HFF-Myc (cell line): Measurements from ENCODE around the gene GNA12.

Experiments
- DNase-seq: peaks from one replicate; pipeline ENCODE4 v3.0.0-alpha.2; 2011; ENCODE audit warnings: low read depth; ENCODE audit errors: extremely low read depth
- H3K4me3 ChIP-seq: replicated peaks from 2 replicates; pipeline ENCODE4 v1.5.1; 2011; ENCODE audit warnings: low read depth, mild to moderate bottlenecking, control low read depth, low read length
- TF ChIP-seq, protein P1 (sequence below): IDR thresholded peaks from 2 replicates; pipeline ENCODE4 v1.5.1; 2012; ENCODE audit warnings: mild to moderate bottlenecking, low read depth, low read length, control low read depth; ENCODE audit errors: missing control alignments

The GNA12 gene

DNA sequence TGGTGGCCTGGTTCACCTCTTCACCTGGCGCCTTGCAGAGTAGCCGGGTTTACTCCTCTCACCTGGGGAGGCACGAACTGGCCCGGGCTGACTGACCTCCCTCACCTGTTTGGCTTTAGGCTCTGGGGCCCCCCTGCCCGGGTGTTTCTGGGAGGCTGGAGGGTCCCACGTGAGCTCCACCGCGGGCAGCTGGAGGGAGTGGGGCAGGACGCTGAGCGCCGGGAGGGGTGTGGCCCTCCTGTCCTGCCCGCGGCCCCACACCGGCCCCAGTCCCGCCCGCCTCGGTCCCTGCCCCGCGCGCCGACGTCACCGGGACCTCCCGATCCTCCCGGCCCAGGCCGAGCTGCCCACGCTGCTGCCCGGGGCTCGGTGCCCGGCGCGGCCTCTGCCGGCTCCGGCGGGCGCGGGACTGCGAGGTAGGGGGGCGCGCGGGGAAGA lies 156.2 kb downstream of the GNA12 start, which contains the start of gene AMZ1:
AMZ1 (plus strand) TSS at position 322 of the 438 bp plus-strand sequence. CDS start 12,250 bp downstream, outside the sequence.
- H3K4me3 ChIP-seq = peak within 1 kb of the TSS; percentile 17; the same call in 1 of the 2 replicates
- TF ChIP-seq, protein P1, sequence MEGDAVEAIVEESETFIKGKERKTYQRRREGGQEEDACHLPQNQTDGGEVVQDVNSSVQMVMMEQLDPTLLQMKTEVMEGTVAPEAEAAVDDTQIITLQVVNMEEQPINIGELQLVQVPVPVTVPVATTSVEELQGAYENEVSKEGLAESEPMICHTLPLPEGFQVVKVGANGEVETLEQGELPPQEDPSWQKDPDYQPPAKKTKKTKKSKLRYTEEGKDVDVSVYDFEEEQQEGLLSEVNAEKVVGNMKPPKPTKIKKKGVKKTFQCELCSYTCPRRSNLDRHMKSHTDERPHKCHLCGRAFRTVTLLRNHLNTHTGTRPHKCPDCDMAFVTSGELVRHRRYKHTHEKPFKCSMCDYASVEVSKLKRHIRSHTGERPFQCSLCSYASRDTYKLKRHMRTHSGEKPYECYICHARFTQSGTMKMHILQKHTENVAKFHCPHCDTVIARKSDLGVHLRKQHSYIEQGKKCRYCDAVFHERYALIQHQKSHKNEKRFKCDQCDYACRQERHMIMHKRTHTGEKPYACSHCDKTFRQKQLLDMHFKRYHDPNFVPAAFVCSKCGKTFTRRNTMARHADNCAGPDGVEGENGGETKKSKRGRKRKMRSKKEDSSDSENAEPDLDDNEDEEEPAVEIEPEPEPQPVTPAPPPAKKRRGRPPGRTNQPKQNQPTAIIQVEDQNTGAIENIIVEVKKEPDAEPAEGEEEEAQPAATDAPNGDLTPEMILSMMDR = no peak

DNA sequence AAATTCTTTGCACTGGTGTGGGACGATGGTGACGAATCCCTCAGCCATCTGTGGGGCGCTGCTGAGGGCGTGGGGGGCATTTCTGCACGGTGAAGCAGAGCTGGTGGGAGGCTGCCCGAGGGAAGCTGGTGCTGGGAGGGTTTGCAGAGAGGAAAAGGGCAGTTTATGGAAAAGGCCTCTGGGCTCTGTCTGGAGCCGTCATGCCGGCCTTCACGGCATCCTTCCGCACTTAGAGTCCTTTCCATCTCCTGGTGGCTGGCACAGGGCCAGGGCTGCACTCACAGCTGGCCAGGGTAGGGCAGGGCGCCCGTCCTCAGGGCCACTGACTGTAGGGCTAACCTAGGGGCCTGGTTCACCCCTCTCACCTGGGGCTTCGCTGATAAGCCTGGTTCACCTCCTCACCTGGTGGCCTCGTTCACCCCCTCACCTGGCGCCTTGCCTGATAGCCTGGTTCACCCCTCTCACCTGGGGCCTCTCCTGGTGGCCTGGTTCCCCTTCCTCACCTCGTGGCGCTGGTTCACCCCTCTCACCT lies 156.7 kb downstream of the GNA12 start:
- TF ChIP-seq, protein P1 = no peak
- DNase-seq = no peak
- peak overlapping the region; percentile 17; the same call in 1 of the 2 replicates for H3K4me3 ChIP-seq

More for the DNA sequence above, 156.2 kb downstream of the GNA12 start, which contains the start of gene AMZ1:
- DNase-seq = no peak

DNA sequence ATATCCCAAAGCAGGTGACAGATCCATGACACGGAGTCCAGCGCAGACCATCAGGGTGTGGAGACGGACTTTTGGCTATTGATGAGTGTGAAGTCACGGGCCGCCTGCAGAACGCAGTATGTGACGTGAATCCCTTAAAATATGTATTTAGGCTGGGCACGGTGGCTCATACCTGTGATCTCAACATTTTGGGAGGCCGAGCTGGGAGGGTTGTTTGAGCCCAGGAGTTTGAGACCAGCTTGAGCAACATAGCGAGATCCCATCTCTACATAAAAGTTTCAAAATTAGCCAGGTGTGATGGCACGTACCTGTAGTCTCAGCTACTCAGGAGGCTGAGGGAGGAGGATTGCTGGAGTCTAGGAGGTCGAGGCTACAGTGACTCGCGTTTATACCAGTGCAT lies 158.0 kb downstream of the GNA12 start:
- no peak overlapping the region for H3K4me3 ChIP-seq
- DNase-seq = no peak
- TF ChIP-seq, protein P1 = no peak

DNA sequence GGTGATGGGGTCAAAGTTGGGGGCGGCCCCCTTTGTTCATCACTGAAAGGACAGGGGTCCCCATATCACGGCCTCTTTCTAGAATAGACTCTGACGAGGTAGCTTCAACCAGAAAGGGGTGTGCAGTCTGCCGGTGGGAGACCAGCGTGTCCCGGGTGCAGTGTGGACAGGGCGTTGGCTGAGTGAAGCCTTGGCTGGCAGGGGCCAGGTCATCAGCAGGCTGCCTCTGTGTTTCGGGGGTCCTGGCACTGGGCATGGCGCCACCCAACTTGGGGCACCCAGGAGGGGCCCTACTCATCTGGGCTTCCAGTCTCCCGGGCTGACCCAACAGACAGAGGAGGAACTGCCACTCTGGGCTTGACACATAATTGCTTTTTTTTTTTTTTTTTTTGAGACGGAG lies 159.6 kb downstream of the GNA12 start:
- no peak for DNase-seq
- no peak overlapping the region for H3K4me3 ChIP-seq
- TF ChIP-seq, protein P1 = no peak

DNA sequence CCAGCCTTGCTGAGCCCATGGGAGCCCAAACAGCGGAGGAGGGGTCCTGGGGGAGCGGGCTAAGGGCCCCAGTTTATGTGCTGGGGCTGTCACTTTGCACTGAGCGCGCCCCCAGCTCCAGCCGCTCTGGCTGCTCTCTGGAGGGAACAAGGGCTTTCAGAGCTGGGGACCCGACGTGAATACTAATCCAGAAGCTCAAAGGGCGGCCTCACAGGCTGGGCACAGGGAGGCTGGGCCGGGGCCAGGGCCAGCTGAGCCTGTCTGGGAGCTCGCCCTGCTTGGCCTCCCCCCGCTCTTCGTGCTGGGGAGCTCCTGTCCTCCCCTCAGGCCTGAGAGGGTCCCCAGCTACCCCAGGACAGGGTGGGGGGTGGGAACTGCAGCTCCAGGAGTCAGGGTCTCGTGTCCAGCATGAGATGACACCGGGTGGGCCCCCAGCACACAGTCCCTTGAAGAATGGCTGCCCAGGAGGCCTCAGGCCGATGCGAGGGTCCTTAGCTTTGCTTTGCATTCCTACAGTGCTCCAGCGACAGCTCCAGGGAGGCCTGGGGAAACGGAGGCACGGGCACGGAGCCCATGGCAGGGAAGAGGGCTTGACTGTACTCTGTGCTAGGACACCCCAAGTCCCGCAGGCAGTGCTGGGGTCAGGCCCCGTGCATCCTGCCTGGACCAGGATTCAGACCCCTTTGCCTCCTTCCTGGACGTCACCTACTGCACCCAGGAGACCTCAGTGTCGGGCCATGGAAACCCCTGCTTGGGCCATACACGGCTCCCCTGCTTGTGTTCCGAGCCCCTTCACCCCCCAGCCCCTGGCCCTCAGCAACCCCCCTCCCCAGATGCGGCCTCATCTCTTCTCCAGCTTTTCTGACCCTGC lies 161.9 kb downstream of the GNA12 start:
- TF ChIP-seq, protein P1 = no peak
- no peak for DNase-seq
- no peak overlapping the region for H3K4me3 ChIP-seq

DNA sequence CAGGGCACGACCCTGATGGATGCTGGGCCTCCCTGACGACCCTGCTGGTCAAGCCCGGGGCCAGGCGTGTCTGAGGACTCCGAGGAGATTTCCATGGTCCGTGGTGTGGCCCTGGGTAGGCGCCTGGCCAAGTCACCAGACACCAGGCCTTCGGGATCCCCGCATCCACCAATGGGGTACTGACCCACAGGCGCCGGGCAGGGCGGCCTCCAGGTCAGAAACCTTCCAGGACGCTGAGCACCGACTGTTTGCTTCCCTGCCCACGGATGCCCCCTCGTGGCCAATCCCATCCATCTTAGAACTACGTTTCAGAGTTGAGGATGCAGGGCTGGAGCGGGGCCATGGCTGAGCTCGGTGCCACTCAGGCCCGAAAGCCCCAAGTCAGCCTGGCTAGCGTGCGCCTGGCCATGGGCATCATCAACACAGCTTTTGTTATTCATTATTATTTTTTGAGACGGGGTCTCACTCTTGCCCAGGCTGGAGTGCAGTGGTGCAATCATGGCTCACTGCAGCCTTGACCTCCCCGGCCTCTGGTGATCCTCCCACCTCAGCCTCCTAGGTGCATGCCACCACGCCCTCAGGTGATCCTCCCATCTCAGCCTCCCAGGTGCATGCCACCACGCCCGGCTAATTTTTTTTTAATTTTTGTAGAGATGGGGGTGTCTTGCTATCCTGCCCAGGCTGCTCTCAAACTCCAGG lies 163.2 kb downstream of the GNA12 start:
- DNase-seq = peak; percentile 41
- TF ChIP-seq, protein P1 = peak; percentile 76
- H3K4me3 ChIP-seq = no peak overlapping the region
